H1 (cell line): ENCODE data around the gene OR7A10. TPM values are rescaled to one million over a fixed set of nuclear protein-coding genes. Genes with fewer than 3 reads are reported as not detected.

Experiments
- CTCF ChIA-PET: fragments of 300-600 bp; sonication (Branson Sonifier 250); formaldehyde crosslinking; loops from one replicate; lab custom pipeline; 2021; ENCODE audit not compliant: partially characterized antibody; lab: Charles Lee
- POLR2A ChIA-PET: fragments of 300-600 bp; sonication (Branson Sonifier 250); formaldehyde crosslinking; loops from one replicate; lab custom pipeline; 2021; ENCODE audit warnings: inconsistent platforms; ENCODE audit not compliant: partially characterized antibody; lab: Charles Lee
- DNase-seq, 2 experiments: peaks; one replicate each; pipeline versions ENCODE4 v3.0.0 to v3.0.0-alpha.2; 2010 to 2022; ENCODE audit warnings: low spot score in 2 of 2, low read depth in 1 of 2, mixed read lengths in 1 of 2
- FAIRE-seq: peaks from 2 replicates; lab custom pipeline; 2011; peaks lifted over from hg19 to GRCh38; lab: Jason Lieb, UNC
- H2AFZ ChIP-seq: 2 replicates; pipeline ENCODE4 v1.8.1; 2012; ENCODE audit warnings: low read length, inconsistent platforms
- H2AK5ac ChIP-seq: 2 replicates; pipeline ENCODE4 v1.6.1; 2013; ENCODE audit warnings: low read depth, low read length
- H2BK120ac ChIP-seq: replicated peaks from 2 replicates; pipeline ENCODE3; 2013; ENCODE audit warnings: low read depth, low read length, inconsistent platforms
- H2BK12ac ChIP-seq: 2 replicates; pipeline ENCODE4 v1.6.1; 2013; ENCODE audit warnings: low read depth, low read length
- H2BK15ac ChIP-seq: 2 replicates; pipeline ENCODE4 v1.6.1; 2013; ENCODE audit warnings: low read length
- H2BK20ac ChIP-seq: 2 replicates; pipeline ENCODE4 v1.6.1; 2013; ENCODE audit warnings: low read length
- H2BK5ac ChIP-seq: 2 replicates; pipeline ENCODE4 v1.6.1; 2013; ENCODE audit warnings: low read depth, low read length
- H3K14ac ChIP-seq: 2 replicates; pipeline ENCODE4 v1.6.1; 2013; ENCODE audit warnings: inconsistent platforms; ENCODE audit not compliant: insufficient read length
- H3K18ac ChIP-seq: 2 replicates; pipeline ENCODE4 v1.6.1; 2013; ENCODE audit warnings: low read length; ENCODE audit errors: extremely low read depth
- H3K23ac ChIP-seq: 2 replicates; pipeline ENCODE4 v1.6.1; 2013; ENCODE audit warnings: inconsistent platforms; ENCODE audit not compliant: insufficient read length
- H3K23me2 ChIP-seq: 2 replicates; pipeline ENCODE4 v1.6.1; 2013; ENCODE audit warnings: low read depth, low read length
- H3K27ac ChIP-seq: 2 replicates; pipeline ENCODE4 v1.6.1; 2011; ENCODE audit warnings: low read depth, low read length, inconsistent platforms
- H3K27me3 ChIP-seq, 4 experiments: replicated peaks in 1 of 4; 1 replicate in 1 of 4; 2 replicates in 3 of 4; pipeline versions ENCODE4 v1.6.1 to v1.8.1; 2011 to 2013; ENCODE audit warnings: low read length in 3 of 4, mild to moderate bottlenecking in 3 of 4, inconsistent platforms in 2 of 4, mixed read lengths in 2 of 4, moderate library complexity in 1 of 4; ENCODE audit not compliant: control insufficient read depth in 3 of 4, insufficient read depth in 3 of 4; ENCODE audit errors: extremely low read depth in 1 of 4
- H3K36me3 ChIP-seq, 4 experiments: 2 replicates each; pipeline versions ENCODE4 v1.6.1 to v1.8.1; 2011 to 2013; ENCODE audit warnings: mild to moderate bottlenecking in 4 of 4, low read length in 3 of 4, moderate library complexity in 2 of 4, control low read depth in 1 of 4, inconsistent platforms in 1 of 4; ENCODE audit not compliant: insufficient read depth in 4 of 4, control insufficient read depth in 2 of 4
- H3K4ac ChIP-seq: replicated peaks from 2 replicates; pipeline ENCODE3; 2013; ENCODE audit warnings: low read length, low read depth, mixed read lengths, inconsistent platforms; ENCODE audit not compliant: insufficient read length
- H3K4me1 ChIP-seq, 4 experiments: replicated peaks in 1 of 4; 1 replicate in 1 of 4; 2 replicates in 3 of 4; pipeline versions ENCODE4 v1.6.1 to v1.8.1; 2011 to 2013; ENCODE audit warnings: low read length in 3 of 4, inconsistent platforms in 2 of 4, mixed read lengths in 1 of 4; ENCODE audit not compliant: insufficient read depth in 4 of 4, control insufficient read depth in 3 of 4
- H3K4me2 ChIP-seq, 2 experiments: 2 replicates each; pipeline versions ENCODE4 v1.6.1 to v1.8.1; 2011 to 2013; ENCODE audit warnings: low read depth in 2 of 2, low read length in 2 of 2, control low read depth in 1 of 2, inconsistent platforms in 1 of 2, mild to moderate bottlenecking in 1 of 2; ENCODE audit not compliant: insufficient read depth in 1 of 2
- H3K4me3 ChIP-seq, 4 experiments: fragments of 200-600, 300-600 bp in 1 of 4; sonication (generic), shearing (Covaris generic), sonication (Bioruptor Twin) in 1 of 4; 2 replicates each; pipeline versions ENCODE4 v1.5.1 to v1.8.1; 2011 to 2016; ENCODE audit warnings: low read length in 4 of 4, low read depth in 3 of 4, control low read depth in 2 of 4, inconsistent platforms in 2 of 4, mild to moderate bottlenecking in 2 of 4, mixed read lengths in 1 of 4, moderate library complexity in 1 of 4; ENCODE audit not compliant: insufficient read depth in 2 of 4; ENCODE audit errors: extremely low read depth in 1 of 4
- H3K56ac ChIP-seq: replicated peaks from 2 replicates; pipeline ENCODE3; 2013; ENCODE audit warnings: low read depth, mild to moderate bottlenecking, mixed read lengths, low read length, inconsistent platforms; ENCODE audit not compliant: insufficient read length
- H3K79me1 ChIP-seq: 2 replicates; pipeline ENCODE4 v1.6.1; 2013; ENCODE audit warnings: low read depth, low read length, control low read depth
- H3K79me2 ChIP-seq, 2 experiments: 2 replicates each; pipeline versions ENCODE4 v1.6.1 to v1.8.1; 2012 to 2013; ENCODE audit warnings: low read length in 2 of 2, mild to moderate bottlenecking in 2 of 2, inconsistent platforms in 1 of 2; ENCODE audit not compliant: insufficient read depth in 2 of 2, control insufficient read depth in 1 of 2
- H3K9ac ChIP-seq, 4 experiments: replicated peaks in 1 of 4; 1 replicate in 1 of 4; 2 replicates in 3 of 4; pipeline versions ENCODE4 v1.6.1 to v1.8.1; 2011 to 2013; ENCODE audit warnings: low read depth in 3 of 4, low read length in 3 of 4, control low read depth in 2 of 4, mild to moderate bottlenecking in 2 of 4, moderate library complexity in 2 of 4, inconsistent platforms in 1 of 4; ENCODE audit errors: extremely low read depth in 1 of 4
- H3K9me3 ChIP-seq, 2 experiments: 2 replicates each; pipeline versions ENCODE4 v1.6.1 to v1.8.1; 2012 to 2013; ENCODE audit warnings: mild to moderate bottlenecking in 2 of 2, moderate library complexity in 2 of 2, control low read depth in 1 of 2, inconsistent platforms in 1 of 2, low read depth in 1 of 2, low read length in 1 of 2, mixed read lengths in 1 of 2; ENCODE audit not compliant: insufficient read depth in 2 of 2
- H4K20me1 ChIP-seq, 2 experiments: replicated peaks in 1 of 2; 2 replicates each; pipeline versions ENCODE3 to v1.8.1; 2011 to 2013; ENCODE audit warnings: inconsistent platforms in 2 of 2, low read length in 2 of 2, mild to moderate bottlenecking in 1 of 2; ENCODE audit not compliant: insufficient read depth in 2 of 2, control insufficient read depth in 1 of 2
- H4K5ac ChIP-seq: 2 replicates; pipeline ENCODE4 v1.6.1; 2013; ENCODE audit warnings: low read length, low read depth, mixed read lengths, inconsistent platforms; ENCODE audit not compliant: insufficient read length
- H4K8ac ChIP-seq: 2 replicates; pipeline ENCODE4 v1.8.0; 2013; ENCODE audit warnings: mild to moderate bottlenecking, moderate library complexity, low read length, inconsistent platforms; ENCODE audit not compliant: insufficient read depth; ENCODE audit errors: extremely low read depth
- H4K91ac ChIP-seq: replicated peaks from 2 replicates; pipeline ENCODE3; 2013; ENCODE audit warnings: low read length, mixed read lengths, inconsistent platforms; ENCODE audit not compliant: insufficient read length
- BACH1 ChIP-seq: IDR thresholded peaks from 2 replicates; pipeline ENCODE4 v1.6.1; 2012; ENCODE audit warnings: low read length, improper control_type of control experiment
- CHD1 ChIP-seq: IDR thresholded peaks from 2 replicates; pipeline ENCODE4 v1.6.1; 2012; ENCODE audit warnings: low read depth, low read length, improper control_type of control experiment
- CTBP2 ChIP-seq: IDR thresholded peaks from 2 replicates; pipeline ENCODE4 v1.7.0; 2011; ENCODE audit warnings: borderline replicate concordance, mild to moderate bottlenecking, moderate library complexity, mixed read lengths, low read length; ENCODE audit not compliant: insufficient read depth, insufficient read length
- EP300 ChIP-seq, 2 experiments: IDR thresholded peaks; 1 replicate in 1 of 2; 2 replicates in 1 of 2; pipeline ENCODE4 v1.6.1; 2011 to 2012; ENCODE audit warnings: low read depth in 2 of 2, low read length in 2 of 2, mild to moderate bottlenecking in 2 of 2, borderline replicate concordance in 1 of 2, inconsistent platforms in 1 of 2, moderate library complexity in 1 of 2
- GABPA ChIP-seq: IDR thresholded peaks from 2 replicates; pipeline ENCODE4 v1.6.1; 2011; ENCODE audit warnings: mild to moderate bottlenecking, low read length, moderate library complexity, borderline replicate concordance; ENCODE audit not compliant: insufficient read depth
- POLR2AphosphoS5 ChIP-seq: IDR thresholded peaks from 2 replicates; pipeline ENCODE4 v1.6.1; 2011; ENCODE audit warnings: low read depth, low read length
- SAP30 ChIP-seq: fragments of 300-600 bp; sonication (generic); IDR thresholded peaks from 2 replicates; pipeline ENCODE4 v1.7.1; 2012; ENCODE audit warnings: low read length, moderate library complexity, mild to moderate bottlenecking, inconsistent platforms; ENCODE audit not compliant: insufficient read depth, insufficient replicate concordance
- SIN3A ChIP-seq, 2 experiments: IDR thresholded peaks in 1 of 2; conservative IDR thresholded peaks in 1 of 2; 2 replicates each; pipeline ENCODE4 v1.6.1; 2011 to 2012; ENCODE audit warnings: low read length in 2 of 2, improper control_type of control experiment in 1 of 2, low read depth in 1 of 2, mild to moderate bottlenecking in 1 of 2
- SRF ChIP-seq: IDR thresholded peaks from 2 replicates; pipeline ENCODE4 v1.6.1; 2011; ENCODE audit warnings: mild to moderate bottlenecking, low read depth, low read length, moderate library complexity
- TAF1 ChIP-seq: IDR thresholded peaks from 2 replicates; pipeline ENCODE4 v1.6.1; 2011; ENCODE audit warnings: mild to moderate bottlenecking, low read depth, low read length
- TAF7 ChIP-seq: optimal IDR thresholded peaks from 2 replicates; pipeline ENCODE3; 2011; ENCODE audit warnings: low read depth, mild to moderate bottlenecking, inconsistent platforms, low read length, moderate library complexity, borderline replicate concordance
- USF2 ChIP-seq: IDR thresholded peaks from 2 replicates; pipeline ENCODE4 v1.6.1; 2011; ENCODE audit warnings: low read length, improper control_type of control experiment
- ZNF274 ChIP-seq: IDR thresholded peaks from 2 replicates; pipeline ENCODE4 v1.7.0; 2012; ENCODE audit warnings: low read length, borderline replicate concordance; ENCODE audit errors: extremely low read depth
- WGBS, 2 experiments: shearing (Covaris generic) in 1 of 2; methylation state at CpG; one replicate each; pipeline versions ENCODE4 v1.1.6 to v1.1.7; 2013 to 2015; ENCODE audit warnings: low lambda C conversion rate in 2 of 2, mixed read lengths in 2 of 2, inconsistent platforms in 1 of 2, low coverage in 1 of 2, missing lambda C conversion rate in 1 of 2; ENCODE audit not compliant: insufficient replicate concordance in 2 of 2, insufficient coverage in 1 of 2, insufficient read length in 1 of 2; ENCODE audit errors: extremely low coverage in 1 of 2, missing lambda C conversion rate in 1 of 2; 5-methylcytosine and 5-hydroxymethylcytosine counted together
- polyA plus RNA-seq, 7 experiments: library from polyadenylated mRNA; depleted of rRNA in 3 of 7; stranded (reverse) in 5 of 7; unstranded in 2 of 7; fragments of >200 nt in 5 of 7; fragments of 200-250 nt in 2 of 7; gene quantifications; 1 replicate in 5 of 7; 2 replicates in 1 of 7; 4 replicates in 1 of 7; pipeline versions ENCODE4 v1.2.1 to v1.2.3, GENCODE V29; 2011 to 2013; ENCODE audit warnings: missing spikeins in 2 of 7, mixed read lengths in 2 of 7
- total RNA-seq: library from RNA; stranded (reverse); fragmentation: NEBNext Ultra II Directional; extraction: Animal tissue kit (Norgen Biotek cat#: 25700); gene quantifications from 2 replicates; pipeline ENCODE4 v1.2.1, GENCODE V29; 2021

Gene OR7A10
- total and polyA plus RNA-seq, 2 of the 8 experiments (the other 6 are each of a cell fraction or from before 2014, with no cell fraction given), result not detected

DNA sequence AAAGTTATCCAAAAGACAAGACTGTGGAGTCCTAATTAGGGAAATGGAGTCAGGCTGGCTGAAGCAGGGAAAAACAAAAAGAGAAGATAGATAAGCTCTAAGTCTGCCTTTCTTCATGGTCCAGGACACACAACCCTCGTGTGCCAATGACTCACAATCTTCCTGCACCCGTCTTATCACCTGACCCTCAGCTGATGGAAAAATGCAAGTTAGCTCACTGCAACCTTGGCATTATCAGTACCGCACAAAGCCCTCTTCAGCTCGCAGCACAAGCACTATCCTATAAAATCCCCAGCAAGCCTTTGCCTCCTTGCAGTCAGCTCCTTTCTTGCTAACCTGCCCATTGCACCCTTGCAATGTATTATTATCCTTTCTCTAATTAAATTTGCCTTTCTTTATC lies 18.0 kb downstream of the OR7A10 start:
- ChIA-PET CTCF (no interaction called here), POLR2A (no interaction called here)
- no peak overlapping the region for H3K27ac ChIP-seq
- WGBS, 2 experiments, result 82% methylated on average over 4 of the region's 4 CpGs; no CpG with 5 or more reads in 1 of the 2 experiments
- H2BK120ac ChIP-seq, result no peak overlapping the region
- H2BK20ac ChIP-seq, result no peak overlapping the region
- H3K4me3 ChIP-seq, result no peak overlapping the region
- H4K8ac ChIP-seq, result no peak overlapping the region
- H3K4me1 ChIP-seq, result no peaks in the 10 kb centered on the region
- H3K18ac ChIP-seq, result no peak overlapping the region
- no peak overlapping the region for H4K5ac ChIP-seq
- H3K4ac ChIP-seq, result no peak overlapping the region
- no peak overlapping the region for H2BK5ac ChIP-seq
- H3K27me3 ChIP-seq, result no peaks in the 10 kb centered on the region
- no peak overlapping the region for H3K23ac ChIP-seq
- no peaks in the 10 kb centered on the region for H3K36me3 ChIP-seq
- no peak overlapping the region for H3K14ac ChIP-seq
- H3K23me2 ChIP-seq, result no peaks in the 10 kb centered on the region
- H3K4me2 ChIP-seq, result no peak overlapping the region
- no peak overlapping the region for H2BK12ac ChIP-seq
- peaks cover 57 to 69% of the 10 kb centered on the region in 2 experiments for H3K9me3 ChIP-seq
- no peak overlapping the region for H2AFZ ChIP-seq
- H3K79me2 ChIP-seq, result no peaks in the 10 kb centered on the region
- no peak for DNase-seq
- no peak overlapping the region for H3K56ac ChIP-seq
- H4K91ac ChIP-seq, result no peak overlapping the region
- H2BK15ac ChIP-seq, result no peak overlapping the region
- no peaks in the 10 kb centered on the region for H4K20me1 ChIP-seq
- H3K79me1 ChIP-seq, result no peaks in the 10 kb centered on the region
- FAIRE-seq, result no peak
- no peak overlapping the region for H2AK5ac ChIP-seq
- H3K9ac ChIP-seq, result no peak overlapping the region
- no peak for TF ChIP-seq USF2
- TF ChIP-seq ZNF274, result no peak
- TF ChIP-seq SIN3A (conservative IDR thresholded peaks at IDR 0.05 in 1 of 2, IDR thresholded peaks at IDR 0.05 in 1 of 2; ENCODE audit: low read depth in 1 of 2, low read length in 2 of 2), result no peak
- no peak for TF ChIP-seq CTBP2
- no peak for TF ChIP-seq TAF1
- no peak for TF ChIP-seq EP300 (IDR thresholded peaks at IDR 0.05; ENCODE audit: borderline replicate concordance in 1 of 2, low read depth in 2 of 2, low read length in 2 of 2)
- TF ChIP-seq TAF7, result no peak
- no peak for TF ChIP-seq GABPA
- no peak for TF ChIP-seq CHD1
- no peak for TF ChIP-seq POLR2AphosphoS5
- no peak for TF ChIP-seq SAP30
- no peak for TF ChIP-seq SRF
- TF ChIP-seq BACH1, result no peak
